Type B pancreatic cell (in vitro differentiated cells): Measurements from ENCODE around the gene COPG2. TPM values are rescaled to one million over a fixed set of nuclear protein-coding genes. Genes with fewer than 3 reads are reported as not detected.

Experiments used
- DNase-seq: peaks from one replicate; pipeline ENCODE4 v3.0.0; 2021; ENCODE audit warnings: mixed read lengths; ENCODE audit not compliant: unreplicated experiment; ENCODE audit errors: extremely low spot score
- H3K27ac Mint-ChIP-seq: 2 replicates; pipeline ENCODE4 v1.8.0; 2021; ENCODE audit warnings: mild to moderate bottlenecking, mixed read lengths
- H3K27me3 Mint-ChIP-seq: 2 replicates; pipeline ENCODE4 v1.8.0; 2021; ENCODE audit warnings: mixed read lengths
- H3K36me3 Mint-ChIP-seq: 2 replicates; pipeline ENCODE4 v1.8.0; 2021; ENCODE audit warnings: mixed read lengths
- H3K4me1 Mint-ChIP-seq: one replicate; pipeline ENCODE4 v1.8.0; 2021; ENCODE audit warnings: mixed read lengths; ENCODE audit not compliant: unreplicated experiment
- H3K4me3 Mint-ChIP-seq: 2 replicates; pipeline ENCODE4 v1.8.0; 2021; ENCODE audit warnings: mild to moderate bottlenecking, mixed read lengths
- H3K9me3 Mint-ChIP-seq: 2 replicates; pipeline ENCODE4 v1.8.0; 2021; ENCODE audit warnings: mixed read lengths
- long read RNA-seq: library from polyadenylated mRNA; unstranded; transcript quantifications from one replicate; pipeline ENCODE4 v2.0.0, GENCODE V29; 2020
- total RNA-seq: library from RNA; stranded (reverse); gene quantifications from 2 replicates; pipeline ENCODE4 v1.2.1, GENCODE V29; 2021; ENCODE audit warnings: low replicate concordance
- TF ChIP-seq, protein P1 (sequence below): fragments of 200-600 bp; sonication (generic); conservative IDR thresholded peaks from 2 replicates; pipeline ENCODE4 v1.5.0; 2021; ENCODE audit warnings: antibody characterized with exemption, mild to moderate bottlenecking

COPG2 gene, protein sequence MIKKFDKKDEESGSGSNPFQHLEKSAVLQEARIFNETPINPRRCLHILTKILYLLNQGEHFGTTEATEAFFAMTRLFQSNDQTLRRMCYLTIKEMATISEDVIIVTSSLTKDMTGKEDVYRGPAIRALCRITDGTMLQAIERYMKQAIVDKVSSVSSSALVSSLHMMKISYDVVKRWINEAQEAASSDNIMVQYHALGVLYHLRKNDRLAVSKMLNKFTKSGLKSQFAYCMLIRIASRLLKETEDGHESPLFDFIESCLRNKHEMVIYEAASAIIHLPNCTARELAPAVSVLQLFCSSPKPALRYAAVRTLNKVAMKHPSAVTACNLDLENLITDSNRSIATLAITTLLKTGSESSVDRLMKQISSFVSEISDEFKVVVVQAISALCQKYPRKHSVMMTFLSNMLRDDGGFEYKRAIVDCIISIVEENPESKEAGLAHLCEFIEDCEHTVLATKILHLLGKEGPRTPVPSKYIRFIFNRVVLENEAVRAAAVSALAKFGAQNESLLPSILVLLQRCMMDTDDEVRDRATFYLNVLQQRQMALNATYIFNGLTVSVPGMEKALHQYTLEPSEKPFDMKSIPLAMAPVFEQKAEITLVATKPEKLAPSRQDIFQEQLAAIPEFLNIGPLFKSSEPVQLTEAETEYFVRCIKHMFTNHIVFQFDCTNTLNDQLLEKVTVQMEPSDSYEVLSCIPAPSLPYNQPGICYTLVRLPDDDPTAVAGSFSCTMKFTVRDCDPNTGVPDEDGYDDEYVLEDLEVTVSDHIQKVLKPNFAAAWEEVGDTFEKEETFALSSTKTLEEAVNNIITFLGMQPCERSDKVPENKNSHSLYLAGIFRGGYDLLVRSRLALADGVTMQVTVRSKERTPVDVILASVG
- 51.6 and 54.0 TPM in 2 replicates for total RNA-seq
- long read RNA-seq, transcript COPG2-202 (24 exons, 3,134 nt): major isoform, 30 of 63 reads
- long read RNA-seq, partial matches to known transcripts: 25 of 63 reads
- long read RNA-seq, other reads (novel, unspliced or antisense): 6 of 63 reads

DNA sequence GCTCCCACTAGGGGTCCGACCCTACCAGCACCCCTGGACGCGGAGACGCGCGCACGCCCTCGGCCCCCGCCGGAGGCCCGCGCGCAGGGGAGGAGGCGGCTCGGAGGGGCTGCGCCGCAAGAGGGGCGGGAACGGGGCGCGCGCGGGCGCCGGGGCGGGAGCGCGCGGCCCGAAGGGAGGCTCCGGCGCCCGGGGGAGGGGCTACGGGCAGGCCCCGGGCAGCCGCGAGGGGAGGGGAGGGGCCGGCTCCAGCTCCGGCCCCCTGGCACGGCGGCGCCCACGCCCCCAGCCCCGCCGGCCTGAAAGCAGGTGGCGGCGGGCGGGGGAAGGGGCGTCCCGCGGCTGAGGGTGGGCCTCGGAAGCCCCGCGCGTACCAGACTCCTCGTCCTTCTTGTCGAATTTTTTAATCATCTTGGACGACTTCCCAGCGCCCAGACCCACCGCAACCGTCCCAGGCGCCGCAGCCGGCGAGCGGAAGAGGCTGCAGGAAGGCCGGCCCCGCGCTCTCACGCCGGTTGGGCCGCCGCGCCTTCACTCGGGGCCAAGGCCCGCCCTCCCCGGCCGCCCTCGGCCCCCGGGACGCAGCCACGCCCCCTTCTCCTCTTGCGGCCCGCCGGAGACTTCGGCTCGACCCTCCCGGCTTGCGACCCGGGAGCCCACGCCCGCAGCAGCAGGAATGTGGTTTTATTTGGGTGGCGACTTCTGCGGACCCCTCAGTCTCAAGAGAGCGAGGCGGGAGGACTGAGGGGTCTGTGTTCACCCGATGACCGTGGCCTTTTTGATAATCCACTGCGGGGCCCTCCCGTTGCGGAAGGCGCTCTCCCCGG, at the start of gene COPG2:
TSS of gene COPG2 (minus strand) at position 491 of the 827 bp plus-strand sequence. CDS start at position 411, 80 bp downstream.
- peak within 1 kb of the TSS; percentile 72 for H3K27ac Mint-ChIP-seq
- H3K36me3 Mint-ChIP-seq: peaks cover 3% of the 10 kb centered on the region
- H3K4me1 Mint-ChIP-seq: peaks cover 22% of the 10 kb centered on the region
- H3K27me3 Mint-ChIP-seq: no peaks in the 10 kb centered on the region
- TF ChIP-seq, protein P1, sequence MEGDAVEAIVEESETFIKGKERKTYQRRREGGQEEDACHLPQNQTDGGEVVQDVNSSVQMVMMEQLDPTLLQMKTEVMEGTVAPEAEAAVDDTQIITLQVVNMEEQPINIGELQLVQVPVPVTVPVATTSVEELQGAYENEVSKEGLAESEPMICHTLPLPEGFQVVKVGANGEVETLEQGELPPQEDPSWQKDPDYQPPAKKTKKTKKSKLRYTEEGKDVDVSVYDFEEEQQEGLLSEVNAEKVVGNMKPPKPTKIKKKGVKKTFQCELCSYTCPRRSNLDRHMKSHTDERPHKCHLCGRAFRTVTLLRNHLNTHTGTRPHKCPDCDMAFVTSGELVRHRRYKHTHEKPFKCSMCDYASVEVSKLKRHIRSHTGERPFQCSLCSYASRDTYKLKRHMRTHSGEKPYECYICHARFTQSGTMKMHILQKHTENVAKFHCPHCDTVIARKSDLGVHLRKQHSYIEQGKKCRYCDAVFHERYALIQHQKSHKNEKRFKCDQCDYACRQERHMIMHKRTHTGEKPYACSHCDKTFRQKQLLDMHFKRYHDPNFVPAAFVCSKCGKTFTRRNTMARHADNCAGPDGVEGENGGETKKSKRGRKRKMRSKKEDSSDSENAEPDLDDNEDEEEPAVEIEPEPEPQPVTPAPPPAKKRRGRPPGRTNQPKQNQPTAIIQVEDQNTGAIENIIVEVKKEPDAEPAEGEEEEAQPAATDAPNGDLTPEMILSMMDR: peak; percentile 24
- peak; percentile 89 for DNase-seq
- no peaks in the 10 kb centered on the region for H3K9me3 Mint-ChIP-seq
- H3K4me3 Mint-ChIP-seq: peak within 1 kb of the TSS; percentile 94

DNA sequence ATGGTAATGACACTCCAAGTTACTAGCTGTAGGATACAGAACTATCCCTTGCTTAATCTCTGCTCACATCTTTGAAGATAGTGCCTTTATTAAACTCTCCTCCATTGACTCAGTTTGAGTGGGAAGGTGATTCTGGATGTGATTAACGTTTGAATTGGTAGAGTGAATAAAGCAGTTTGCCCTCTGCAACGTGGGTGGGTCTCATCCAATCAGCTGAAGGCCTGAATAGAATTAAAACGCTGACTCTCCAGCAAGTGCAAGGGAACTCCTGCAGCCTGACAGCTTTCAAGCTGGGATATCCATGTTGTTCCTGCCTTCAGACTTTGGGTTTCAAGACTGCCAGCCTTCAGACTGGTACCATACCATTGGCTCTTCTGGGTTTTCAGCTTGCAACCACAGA, 43.9 kb upstream of the COPG2 start:
- TF ChIP-seq, protein P1: no peak
- Mint-ChIP-seq H3K4me3 (no peak overlapping the region), H3K27me3 (peaks cover 3% of the 10 kb centered on the region), H3K27ac (no peak overlapping the region), H3K9me3 (peaks cover under 1% of the 10 kb centered on the region), H3K4me1 (no peaks in the 10 kb centered on the region), H3K36me3 (no peaks in the 10 kb centered on the region)
- DNase-seq: no peak

DNA sequence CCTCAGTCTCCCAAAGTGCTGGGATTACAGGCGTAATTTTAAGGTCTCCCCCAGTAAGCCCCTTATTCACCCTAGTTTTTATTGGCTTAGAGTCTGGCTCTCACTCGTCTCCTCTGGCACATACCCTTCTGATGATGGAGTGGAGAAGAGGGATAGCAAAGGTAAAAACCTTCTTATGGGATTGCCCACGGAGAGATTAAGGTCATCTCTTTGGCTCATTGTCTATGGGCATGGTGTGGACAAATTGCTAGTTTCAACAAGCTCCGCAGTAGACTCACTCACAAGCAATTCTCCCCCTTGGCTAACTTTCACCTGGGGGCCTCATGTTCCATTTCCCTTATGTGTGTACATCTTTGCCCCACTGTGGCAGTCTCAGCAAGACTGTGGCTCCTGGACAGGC, 40.2 kb upstream of the COPG2 start:
- H3K27ac Mint-ChIP-seq: no peak overlapping the region

DNA sequence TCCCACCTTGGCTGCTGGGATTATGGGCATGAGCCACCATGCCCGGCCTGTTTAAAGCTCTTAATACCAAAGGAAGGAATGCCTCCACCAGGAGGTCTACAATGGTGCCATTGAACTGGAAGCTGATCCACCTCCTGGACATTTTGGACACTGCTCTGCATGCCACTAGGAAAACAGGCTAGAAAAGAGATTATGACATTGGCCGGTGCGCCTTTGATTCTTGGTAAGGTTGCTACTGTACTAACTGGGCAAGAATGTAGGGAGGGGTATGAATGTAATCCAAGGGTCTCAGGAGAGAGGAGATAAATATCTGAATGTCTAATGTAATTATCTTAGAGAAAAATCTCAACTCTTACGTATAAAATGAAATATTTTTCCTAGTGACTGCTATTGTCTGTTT, 39.5 kb upstream of the COPG2 start:
- no peak for DNase-seq
- H3K9me3 Mint-ChIP-seq: peaks cover 14% of the 10 kb centered on the region
- TF ChIP-seq, protein P1: no peak
- no peaks in the 10 kb centered on the region for H3K4me1 Mint-ChIP-seq
- peaks cover 3% of the 10 kb centered on the region for H3K27me3 Mint-ChIP-seq
- H3K27ac Mint-ChIP-seq: no peak overlapping the region
- H3K36me3 Mint-ChIP-seq: no peaks in the 10 kb centered on the region
- no peak overlapping the region for H3K4me3 Mint-ChIP-seq

More for the DNA sequence above, 40.2 kb upstream of the COPG2 start:
- peaks cover 3% of the 10 kb centered on the region for H3K27me3 Mint-ChIP-seq
- peaks cover 14% of the 10 kb centered on the region for H3K9me3 Mint-ChIP-seq
- TF ChIP-seq, protein P1: no peak
- H3K4me1 Mint-ChIP-seq: no peaks in the 10 kb centered on the region
- H3K36me3 Mint-ChIP-seq: no peaks in the 10 kb centered on the region
- no peak for DNase-seq
- H3K4me3 Mint-ChIP-seq: no peak overlapping the region

DNA sequence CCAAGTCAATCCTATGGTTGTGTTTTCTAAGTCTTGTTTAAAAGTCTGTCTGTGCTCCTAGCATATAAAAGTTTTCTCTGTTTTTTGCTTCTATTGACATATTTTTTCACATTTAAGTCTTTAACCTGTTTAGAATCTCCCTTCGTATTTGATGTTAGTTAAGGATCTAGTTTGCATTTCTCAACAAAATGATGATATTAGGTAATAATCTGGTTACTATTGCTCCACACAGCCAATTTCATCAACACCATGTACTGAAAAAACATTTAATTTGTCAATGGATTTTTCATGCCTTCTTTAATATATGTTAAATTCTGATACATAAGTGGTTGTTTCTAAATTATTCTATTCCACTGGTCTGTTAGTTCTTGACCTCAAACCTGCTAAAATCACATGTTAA, 35.3 kb upstream of the COPG2 start:
- Mint-ChIP-seq H3K4me3 (no peak overlapping the region), H3K4me1 (no peaks in the 10 kb centered on the region), H3K27me3 (no peaks in the 10 kb centered on the region), H3K36me3 (no peaks in the 10 kb centered on the region), H3K27ac (no peak overlapping the region), H3K9me3 (peaks cover 14% of the 10 kb centered on the region)
- TF ChIP-seq, protein P1: no peak
- DNase-seq: no peak
